Measurements from ENCODE around the gene CGRRF1.

- no peak for TF ChIP-seq CTCF (IDR thresholded peaks at IDR 0.05)
- TF ChIP-seq POLR2A (IDR thresholded peaks at IDR 0.05), result no peak
Measured at GRCh38 chr14:54493293-54493692, 16.4 kb upstream of the CGRRF1 start.

Data from lower leg skin (tissue), 3 donors.